ENCODE results near the gene NKIRAS1. TPM values are rescaled to one million over a fixed set of nuclear protein-coding genes. Genes with fewer than 3 reads are reported as not detected.

The NKIRAS1 gene
- total and polyA plus RNA-seq, 2 of the 8 experiments (the other 6 are each of a cell fraction or from before 2014, with no cell fraction given) = 3.4 to 7.0 TPM

DNA sequence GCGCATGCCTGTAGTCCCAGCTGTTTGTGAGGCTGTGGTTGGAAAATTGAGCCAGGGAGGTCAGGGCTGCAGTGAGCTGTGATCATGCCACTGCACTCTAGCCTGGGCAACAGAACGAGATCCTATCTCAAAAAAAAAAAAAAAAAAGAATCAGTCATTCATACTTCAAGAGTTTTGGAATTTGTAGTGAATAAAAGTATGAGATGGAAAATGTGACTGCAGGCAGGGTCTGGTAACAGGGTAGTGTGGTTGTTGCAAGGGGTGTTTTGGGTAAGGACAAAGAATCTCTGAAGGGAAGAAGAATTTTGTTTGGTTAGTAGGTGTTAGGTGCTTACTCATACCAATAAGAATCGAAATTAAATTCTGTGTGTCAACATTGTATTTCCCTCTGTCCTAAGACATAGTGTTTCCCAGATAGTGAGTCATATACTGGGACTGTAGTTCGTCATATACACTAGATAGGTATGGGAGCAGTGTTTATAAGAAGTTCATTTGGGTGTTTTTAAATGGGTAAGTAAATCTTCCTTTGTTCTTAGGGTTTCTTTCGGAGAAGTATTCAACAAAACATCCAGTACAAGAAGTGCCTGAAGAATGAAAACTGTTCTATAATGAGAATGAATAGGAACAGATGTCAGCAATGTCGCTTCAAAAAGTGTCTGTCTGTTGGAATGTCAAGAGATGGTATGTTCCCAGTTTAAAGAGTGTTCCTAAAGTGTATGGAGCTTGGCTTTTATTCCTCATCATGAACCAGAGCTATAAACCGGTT, 42.5 kb upstream of the NKIRAS1 start:
- no peak overlapping the region for H4K8ac ChIP-seq (ENCODE audit: extremely low read depth, insufficient read depth, low read length)
- H3K18ac ChIP-seq (ENCODE audit: extremely low read depth, low read length) = no peak overlapping the region
- H2BK20ac ChIP-seq (ENCODE audit: low read length) = no peak overlapping the region
- no peak overlapping the region for H2AFZ ChIP-seq (ENCODE audit: low read length)
- H3K4me1 ChIP-seq (replicated peaks in 1 of 4; ENCODE audit: control insufficient read depth in 3 of 4, insufficient read depth in 4 of 4, low read length in 3 of 4) = no peaks in the 10 kb centered on the region
- WGBS, 2 experiments (ENCODE audit: extremely low coverage in 1 of 2, insufficient coverage in 1 of 2, insufficient read length in 1 of 2, insufficient replicate concordance in 2 of 2, low coverage in 1 of 2, low lambda C conversion rate in 2 of 2, missing lambda C conversion rate in 1 of 2) = 88% methylated on average over 6 of the region's 7 CpGs; no CpG with 5 or more reads in 1 of the 2 experiments
- H3K36me3 ChIP-seq (ENCODE audit: control insufficient read depth in 2 of 4, insufficient read depth in 4 of 4, low read length in 3 of 4) = peaks cover 0 to 44% (median 7%) of the 10 kb centered on the region in 4 experiments; a peak in 6 of 8 replicates
- peaks cover 0 to 22% of the 10 kb centered on the region in 2 experiments; a peak in 2 of 4 replicates for H3K79me2 ChIP-seq (ENCODE audit: control insufficient read depth in 1 of 2, insufficient read depth in 2 of 2, low read length in 2 of 2)
- H2BK120ac ChIP-seq (replicated peaks; ENCODE audit: low read depth, low read length) = no peak overlapping the region
- no peak overlapping the region for H3K4me3 ChIP-seq (ENCODE audit: extremely low read depth in 1 of 4, insufficient read depth in 2 of 4, low read depth in 3 of 4, low read length in 4 of 4)
- DNase-seq (ENCODE audit: low read depth in 1 of 2, low spot score in 2 of 2) (no peak), FAIRE-seq (no peak)
- no peak overlapping the region for H3K4ac ChIP-seq (replicated peaks; ENCODE audit: insufficient read length, low read depth, low read length)
- H3K27me3 ChIP-seq (replicated peaks in 1 of 4; ENCODE audit: control insufficient read depth in 3 of 4, extremely low read depth in 1 of 4, insufficient read depth in 3 of 4, low read length in 3 of 4) = no peaks in the 10 kb centered on the region
- H4K5ac ChIP-seq (ENCODE audit: insufficient read length, low read depth, low read length) = no peak overlapping the region
- ChIA-PET CTCF (ENCODE audit: partially characterized antibody) (no interaction called here), POLR2A (ENCODE audit: partially characterized antibody) (interaction anchor here (0.9 to 2.4 kb wide), 4 partner anchors 10 to 15 kb away, joined by 3 to 14 read pairs (median 3); no protein-coding TSS in a partner anchor)
- no peak overlapping the region for H2BK12ac ChIP-seq (ENCODE audit: low read depth, low read length)
- no peak overlapping the region for H2AK5ac ChIP-seq (ENCODE audit: low read depth, low read length)
- no peak overlapping the region for H3K14ac ChIP-seq (ENCODE audit: insufficient read length)
- no peak overlapping the region for H3K9ac ChIP-seq (replicated peaks in 1 of 4; ENCODE audit: extremely low read depth in 1 of 4, low read depth in 3 of 4, low read length in 3 of 4)
- no peak overlapping the region for H3K56ac ChIP-seq (replicated peaks; ENCODE audit: insufficient read length, low read depth, low read length)
- H2BK5ac ChIP-seq (ENCODE audit: low read depth, low read length) = no peak overlapping the region
- no peak overlapping the region for H3K27ac ChIP-seq (ENCODE audit: low read depth, low read length)
- H4K91ac ChIP-seq (replicated peaks; ENCODE audit: insufficient read length, low read length) = no peak overlapping the region
- no peaks in the 10 kb centered on the region for H3K23me2 ChIP-seq (ENCODE audit: low read depth, low read length)
- no peak overlapping the region for H2BK15ac ChIP-seq (ENCODE audit: low read length)
- H4K20me1 ChIP-seq (replicated peaks in 1 of 2; ENCODE audit: control insufficient read depth in 1 of 2, insufficient read depth in 2 of 2, low read length in 2 of 2) = peaks cover 0 to 2% of the 10 kb centered on the region in 2 experiments
- H3K4me2 ChIP-seq (ENCODE audit: insufficient read depth in 1 of 2, low read depth in 2 of 2, low read length in 2 of 2) = no peak overlapping the region
- no peak overlapping the region for H3K23ac ChIP-seq (ENCODE audit: insufficient read length)
- H3K79me1 ChIP-seq (ENCODE audit: low read depth, low read length) = no peaks in the 10 kb centered on the region
- H3K9me3 ChIP-seq (ENCODE audit: insufficient read depth in 2 of 2, low read depth in 1 of 2, low read length in 1 of 2) = no peaks in the 10 kb centered on the region
- TF ChIP-seq POU5F1 (IDR thresholded peaks at IDR 0.05; ENCODE audit: low read depth, low read length) (no peak), FOSL1 (IDR thresholded peaks at IDR 0.05; ENCODE audit: insufficient read depth, low read depth, low read length) (no peak), TCF12 (IDR thresholded peaks at IDR 0.05; ENCODE audit: low read depth, low read length) (no peak), RFX5 (IDR thresholded peaks at IDR 0.05; ENCODE audit: borderline replicate concordance, low read depth, low read length) (no peak)

Data from H1 (cell line).